Measurements from ENCODE around the gene PPP1R2.

The PPP1R2 gene

GRCh38 chr3:195574497-195575304 is 31.6 kb upstream of the PPP1R2 start:
- Histone ChIP-seq H3K79me2 (ENCODE audit: control insufficient read depth, low read length) (no peaks in the 10 kb centered on the region), H3F3A (ENCODE audit: control insufficient read depth, insufficient read depth) (no peaks in the 10 kb centered on the region), H3K4me1 (ENCODE audit: control insufficient read depth, low read length) (peaks cover 7% of the 10 kb centered on the region), H3K4me2 (ENCODE audit: low read length) (no peak overlapping the region), H3K9me2 (replicated peaks; ENCODE audit: control insufficient read depth, low read length) (no peaks in the 10 kb centered on the region), H3K4me3 (ENCODE audit: low read length) (no peak overlapping the region), H3K9me3 (ENCODE audit: control insufficient read depth, insufficient read depth, low read length) (no peaks in the 10 kb centered on the region), H3K27me3 (ENCODE audit: control insufficient read depth, low read length) (no peaks in the 10 kb centered on the region), H3K27ac (ENCODE audit: low read depth, low read length) (no peak overlapping the region), H4K20me1 (ENCODE audit: control insufficient read depth, insufficient read depth, low read depth, low read length) (no peaks in the 10 kb centered on the region), H3K36me3 (ENCODE audit: control insufficient read depth, low read length) (no peaks in the 10 kb centered on the region)
- TF ChIP-seq EZH2phosphoT487 (IDR thresholded peaks at IDR 0.05; ENCODE audit: borderline replicate concordance, low read length) (no peak), CTCF (IDR thresholded peaks at IDR 0.05; ENCODE audit: low read depth, low read length, poor library complexity, severe bottlenecking) (no peak)

DNA sequence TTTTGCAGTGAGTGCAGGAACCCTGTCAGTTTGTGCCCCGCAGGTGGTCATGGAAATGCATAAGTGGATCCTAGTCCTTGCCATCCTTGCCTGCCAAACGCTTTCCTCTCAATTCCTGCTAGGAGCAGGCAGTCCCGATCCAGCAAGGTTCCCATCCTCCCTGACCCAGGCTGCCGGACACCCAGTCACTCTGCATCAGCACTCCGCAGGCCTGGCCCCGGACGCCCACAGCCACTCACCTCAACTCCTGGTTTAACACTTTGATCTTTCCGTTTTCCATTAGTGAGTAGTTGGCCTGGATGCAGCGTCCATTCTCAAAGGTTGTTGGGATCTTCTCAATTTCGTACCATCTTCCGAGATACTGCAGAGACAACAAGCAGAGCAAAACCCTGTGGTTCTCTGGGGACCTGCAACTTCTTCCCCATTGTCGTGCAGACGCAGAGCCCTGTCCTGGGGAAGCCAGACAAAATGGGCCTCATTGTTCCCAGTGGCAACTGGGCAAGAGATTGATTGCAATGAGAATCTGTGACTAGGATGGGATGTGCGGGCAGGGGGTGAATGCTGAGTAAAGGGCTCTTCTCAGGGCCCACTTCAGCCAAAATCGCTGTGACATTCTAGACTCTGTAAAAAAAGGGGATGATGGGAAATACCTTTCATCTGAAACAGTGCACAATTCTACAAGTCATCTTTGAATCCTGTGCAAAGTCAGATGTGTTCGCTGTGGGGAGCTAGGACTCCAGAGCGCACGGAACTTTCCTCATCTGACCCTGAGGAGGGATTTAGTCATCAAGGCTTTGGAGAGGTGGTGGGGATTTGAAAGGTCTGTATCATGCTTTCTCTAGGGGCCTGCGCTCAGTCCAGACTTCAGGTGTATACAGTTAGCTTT is 30.7 kb upstream of the PPP1R2 start:
- no peak overlapping the region for H3K4me3 ChIP-seq (ENCODE audit: low read length)
- no peaks in the 10 kb centered on the region for H3K9me2 ChIP-seq (replicated peaks; ENCODE audit: control insufficient read depth, low read length)
- H3K27ac ChIP-seq (ENCODE audit: low read depth, low read length): no peak overlapping the region
- TF ChIP-seq CTCF (IDR thresholded peaks at IDR 0.05; ENCODE audit: low read depth, low read length, poor library complexity, severe bottlenecking): no peak
- H3F3A ChIP-seq (ENCODE audit: control insufficient read depth, insufficient read depth): no peaks in the 10 kb centered on the region
- H3K36me3 ChIP-seq (ENCODE audit: control insufficient read depth, low read length): no peaks in the 10 kb centered on the region
- no peaks in the 10 kb centered on the region for H3K79me2 ChIP-seq (ENCODE audit: control insufficient read depth, low read length)
- no peaks in the 10 kb centered on the region for H3K27me3 ChIP-seq (ENCODE audit: control insufficient read depth, low read length)
- H3K4me2 ChIP-seq (ENCODE audit: low read length): no peak overlapping the region
- no peaks in the 10 kb centered on the region for H4K20me1 ChIP-seq (ENCODE audit: control insufficient read depth, insufficient read depth, low read depth, low read length)
- H3K4me1 ChIP-seq (ENCODE audit: control insufficient read depth, low read length): peaks cover 9% of the 10 kb centered on the region
- H3K9me3 ChIP-seq (ENCODE audit: control insufficient read depth, insufficient read depth, low read length): no peaks in the 10 kb centered on the region

GRCh38 chr3:195571361-195571760 is 28.2 kb upstream of the PPP1R2 start:
- Histone ChIP-seq H3K4me2 (ENCODE audit: low read length) (no peak overlapping the region), H3K9me3 (ENCODE audit: control insufficient read depth, insufficient read depth, low read length) (no peaks in the 10 kb centered on the region)
- TF ChIP-seq EZH2phosphoT487 (IDR thresholded peaks at IDR 0.05; ENCODE audit: borderline replicate concordance, low read length): no peak
- TF ChIP-seq CTCF (IDR thresholded peaks at IDR 0.05; ENCODE audit: low read depth, low read length, poor library complexity, severe bottlenecking): no peak

More at GRCh38 chr3:195571361-195571760, 28.2 kb upstream of the PPP1R2 start:
- Histone ChIP-seq H3K9me2 (replicated peaks; ENCODE audit: control insufficient read depth, low read length) (no peaks in the 10 kb centered on the region), H3K27ac (ENCODE audit: low read depth, low read length) (no peak overlapping the region), H3K79me2 (ENCODE audit: control insufficient read depth, low read length) (no peaks in the 10 kb centered on the region), H3K4me1 (ENCODE audit: control insufficient read depth, low read length) (peaks cover 15% of the 10 kb centered on the region), H4K20me1 (ENCODE audit: control insufficient read depth, insufficient read depth, low read depth, low read length) (no peaks in the 10 kb centered on the region), H3K36me3 (ENCODE audit: control insufficient read depth, low read length) (no peaks in the 10 kb centered on the region), H3K4me3 (ENCODE audit: low read length) (no peak overlapping the region), H3K27me3 (ENCODE audit: control insufficient read depth, low read length) (no peaks in the 10 kb centered on the region), H3F3A (ENCODE audit: control insufficient read depth, insufficient read depth) (no peaks in the 10 kb centered on the region)
